ENCODE data around the gene NEK6.

NEK6 gene

GRCh38 chr9:124306098-124306735 lies 48.5 kb downstream of the NEK6 start:
- H3K9me2 ChIP-seq (replicated peaks; ENCODE audit: control insufficient read depth, low read length), result no peaks in the 10 kb centered on the region
- no peaks in the 10 kb centered on the region for H3K79me2 ChIP-seq (ENCODE audit: control insufficient read depth, low read length)
- no peaks in the 10 kb centered on the region for H3K4me1 ChIP-seq (ENCODE audit: control insufficient read depth, low read length)
- TF ChIP-seq CTCF (IDR thresholded peaks at IDR 0.05; ENCODE audit: low read depth, low read length, poor library complexity, severe bottlenecking) (no peak), EZH2phosphoT487 (IDR thresholded peaks at IDR 0.05; ENCODE audit: borderline replicate concordance, low read length) (no peak)
- H3K27ac ChIP-seq (ENCODE audit: low read depth, low read length), result no peak overlapping the region
- no peaks in the 10 kb centered on the region for H3F3A ChIP-seq (ENCODE audit: control insufficient read depth, insufficient read depth)
- H4K20me1 ChIP-seq (ENCODE audit: control insufficient read depth, insufficient read depth, low read depth, low read length), result no peaks in the 10 kb centered on the region
- H3K4me2 ChIP-seq (ENCODE audit: low read length), result no peak overlapping the region
- H3K36me3 ChIP-seq (ENCODE audit: control insufficient read depth, low read length), result no peaks in the 10 kb centered on the region
- H3K27me3 ChIP-seq (ENCODE audit: control insufficient read depth, low read length), result no peaks in the 10 kb centered on the region
- H3K9me3 ChIP-seq (ENCODE audit: control insufficient read depth, insufficient read depth, low read length), result no peaks in the 10 kb centered on the region
- H3K4me3 ChIP-seq (ENCODE audit: low read length), result no peak overlapping the region

DNA sequence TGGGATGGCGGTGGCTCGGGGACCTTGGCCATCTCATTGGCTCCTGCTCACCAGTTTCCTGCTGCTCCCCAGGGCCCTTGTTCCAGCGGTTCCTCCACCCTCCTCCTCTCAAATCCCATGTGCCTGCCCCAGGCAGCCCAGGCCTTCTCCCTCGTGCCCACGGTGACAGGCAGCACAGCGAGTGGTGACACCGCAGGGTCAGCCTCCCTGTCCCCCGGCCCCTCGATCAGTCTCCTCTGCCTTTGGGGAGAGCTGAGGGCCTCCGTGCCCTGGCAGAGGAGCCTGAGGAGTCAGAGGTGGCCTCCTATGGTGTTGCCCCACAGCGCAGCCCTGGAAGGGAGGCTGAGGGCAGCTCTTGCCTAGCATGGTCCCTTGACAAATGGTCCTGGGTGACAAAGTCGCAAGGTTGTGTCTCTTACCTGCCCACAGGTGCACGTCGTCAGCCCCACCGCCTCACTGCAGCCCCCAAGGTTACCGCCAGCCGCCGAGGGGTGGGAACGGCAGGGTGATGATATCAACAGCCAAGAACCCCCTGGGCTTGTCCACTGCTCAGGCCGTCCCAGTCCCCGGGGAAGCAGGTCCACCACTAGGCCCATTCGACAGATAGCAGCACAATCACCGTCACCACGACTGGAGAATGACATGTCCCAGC lies 49.8 kb downstream of the NEK6 start:
- no peaks in the 10 kb centered on the region for H3K36me3 ChIP-seq (ENCODE audit: control insufficient read depth, low read length)
- H3K27me3 ChIP-seq (ENCODE audit: control insufficient read depth, low read length), result no peaks in the 10 kb centered on the region
- no peaks in the 10 kb centered on the region for H3K79me2 ChIP-seq (ENCODE audit: control insufficient read depth, low read length)
- H3K9me2 ChIP-seq (replicated peaks; ENCODE audit: control insufficient read depth, low read length), result no peaks in the 10 kb centered on the region
- no peak overlapping the region for H3K27ac ChIP-seq (ENCODE audit: low read depth, low read length)
- no peak overlapping the region for H3K4me2 ChIP-seq (ENCODE audit: low read length)
- H3K9me3 ChIP-seq (ENCODE audit: control insufficient read depth, insufficient read depth, low read length), result no peaks in the 10 kb centered on the region
- H3K4me3 ChIP-seq (ENCODE audit: low read length), result no peak overlapping the region
- TF ChIP-seq CTCF (IDR thresholded peaks at IDR 0.05; ENCODE audit: low read depth, low read length, poor library complexity, severe bottlenecking), result no peak
- TF ChIP-seq EZH2phosphoT487 (IDR thresholded peaks at IDR 0.05; ENCODE audit: borderline replicate concordance, low read length), result no peak
- no peaks in the 10 kb centered on the region for H3K4me1 ChIP-seq (ENCODE audit: control insufficient read depth, low read length)
- H4K20me1 ChIP-seq (ENCODE audit: control insufficient read depth, insufficient read depth, low read depth, low read length), result no peaks in the 10 kb centered on the region
- H3F3A ChIP-seq (ENCODE audit: control insufficient read depth, insufficient read depth), result no peaks in the 10 kb centered on the region

GRCh38 chr9:124308606-124309491 lies 51.1 kb downstream of the NEK6 start:
- Histone ChIP-seq H3K9me2 (replicated peaks; ENCODE audit: control insufficient read depth, low read length) (no peaks in the 10 kb centered on the region), H3K4me2 (ENCODE audit: low read length) (no peak overlapping the region), H3K27me3 (ENCODE audit: control insufficient read depth, low read length) (no peaks in the 10 kb centered on the region), H3K9me3 (ENCODE audit: control insufficient read depth, insufficient read depth, low read length) (no peaks in the 10 kb centered on the region), H3K27ac (ENCODE audit: low read depth, low read length) (no peak overlapping the region), H4K20me1 (ENCODE audit: control insufficient read depth, insufficient read depth, low read depth, low read length) (no peaks in the 10 kb centered on the region), H3K4me3 (ENCODE audit: low read length) (no peak overlapping the region), H3F3A (ENCODE audit: control insufficient read depth, insufficient read depth) (no peaks in the 10 kb centered on the region), H3K79me2 (ENCODE audit: control insufficient read depth, low read length) (no peaks in the 10 kb centered on the region), H3K4me1 (ENCODE audit: control insufficient read depth, low read length) (no peaks in the 10 kb centered on the region), H3K36me3 (ENCODE audit: control insufficient read depth, low read length) (no peaks in the 10 kb centered on the region)
- TF ChIP-seq CTCF (IDR thresholded peaks at IDR 0.05; ENCODE audit: low read depth, low read length, poor library complexity, severe bottlenecking), result no peak
- TF ChIP-seq EZH2phosphoT487 (IDR thresholded peaks at IDR 0.05; ENCODE audit: borderline replicate concordance, low read length), result no peak
